ENCODE measurements around the gene SMTNL2. TPM values are rescaled to one million over a fixed set of nuclear protein-coding genes. Genes with fewer than 3 reads are reported as not detected.

SMTNL2 gene
- total and polyA plus RNA-seq, 9 of the 15 experiments (the other 6 are each of a cell fraction or from before 2014, with no cell fraction given): not detected

DNA sequence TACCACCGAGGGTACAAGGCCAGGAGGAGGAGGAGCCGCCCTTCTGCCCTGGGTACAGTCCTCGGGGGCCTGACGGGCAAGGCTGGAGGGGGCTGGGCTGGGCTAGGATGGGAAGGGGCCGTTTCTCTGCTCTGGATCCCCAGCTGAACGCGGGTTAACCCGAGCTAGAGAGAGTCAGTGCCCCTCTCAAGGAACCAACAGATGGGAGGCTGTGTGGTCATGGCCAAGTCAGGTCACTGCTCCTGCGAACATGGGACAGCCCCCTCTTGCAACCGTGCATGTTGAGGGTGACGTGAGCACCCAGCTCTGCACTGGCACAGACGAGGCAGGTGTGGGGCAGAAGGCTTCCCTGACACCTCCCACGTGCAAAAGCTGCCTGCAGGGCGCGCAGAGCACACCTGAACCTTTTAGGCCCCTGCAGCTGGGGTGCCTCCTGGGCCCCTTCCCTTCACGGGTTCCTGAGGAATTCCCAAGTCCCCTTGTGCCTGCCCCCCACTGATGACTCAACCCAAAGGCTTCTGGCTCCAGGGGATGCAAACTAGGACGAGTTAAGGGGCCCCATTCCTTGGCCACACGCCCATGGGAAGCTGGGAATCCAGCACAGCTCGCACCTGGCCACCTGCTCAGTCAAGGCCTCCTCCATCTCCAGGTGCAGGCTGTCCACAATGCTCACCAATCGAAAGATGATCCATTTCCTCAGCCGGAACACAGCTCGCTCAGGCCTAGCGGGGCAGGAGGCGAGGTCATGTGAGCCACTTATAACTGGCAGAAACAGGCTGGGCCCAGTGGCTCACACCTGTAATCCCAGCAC lies 35.4 kb upstream of the SMTNL2 start (continued):
- TF ChIP-seq, protein P1, sequence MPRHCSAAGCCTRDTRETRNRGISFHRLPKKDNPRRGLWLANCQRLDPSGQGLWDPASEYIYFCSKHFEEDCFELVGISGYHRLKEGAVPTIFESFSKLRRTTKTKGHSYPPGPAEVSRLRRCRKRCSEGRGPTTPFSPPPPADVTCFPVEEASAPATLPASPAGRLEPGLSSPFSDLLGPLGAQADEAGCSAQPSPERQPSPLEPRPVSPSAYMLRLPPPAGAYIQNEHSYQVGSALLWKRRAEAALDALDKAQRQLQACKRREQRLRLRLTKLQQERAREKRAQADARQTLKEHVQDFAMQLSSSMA (CRISPR knock-in tag; IDR thresholded peaks at IDR 0.05): no peak
- no peak for TF ChIP-seq ZNF197 (CRISPR knock-in tag; IDR thresholded peaks at IDR 0.05; ENCODE audit: low read depth)
- no peak for TF ChIP-seq NR2C1 (IDR thresholded peaks at IDR 0.05)
- no peak for TF ChIP-seq NR2C1 (tag; IDR thresholded peaks at IDR 0.05)
- TF ChIP-seq ZNF239 (CRISPR knock-in tag; IDR thresholded peaks at IDR 0.05): no peak
- TF ChIP-seq, protein P2, sequence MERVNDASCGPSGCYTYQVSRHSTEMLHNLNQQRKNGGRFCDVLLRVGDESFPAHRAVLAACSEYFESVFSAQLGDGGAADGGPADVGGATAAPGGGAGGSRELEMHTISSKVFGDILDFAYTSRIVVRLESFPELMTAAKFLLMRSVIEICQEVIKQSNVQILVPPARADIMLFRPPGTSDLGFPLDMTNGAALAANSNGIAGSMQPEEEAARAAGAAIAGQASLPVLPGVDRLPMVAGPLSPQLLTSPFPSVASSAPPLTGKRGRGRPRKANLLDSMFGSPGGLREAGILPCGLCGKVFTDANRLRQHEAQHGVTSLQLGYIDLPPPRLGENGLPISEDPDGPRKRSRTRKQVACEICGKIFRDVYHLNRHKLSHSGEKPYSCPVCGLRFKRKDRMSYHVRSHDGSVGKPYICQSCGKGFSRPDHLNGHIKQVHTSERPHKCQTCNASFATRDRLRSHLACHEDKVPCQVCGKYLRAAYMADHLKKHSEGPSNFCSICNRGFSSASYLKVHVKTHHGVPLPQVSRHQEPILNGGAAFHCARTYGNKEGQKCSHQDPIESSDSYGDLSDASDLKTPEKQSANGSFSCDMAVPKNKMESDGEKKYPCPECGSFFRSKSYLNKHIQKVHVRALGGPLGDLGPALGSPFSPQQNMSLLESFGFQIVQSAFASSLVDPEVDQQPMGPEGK (CRISPR knock-in tag; IDR thresholded peaks at IDR 0.05; ENCODE audit: borderline replicate concordance): no peak
- no peak for TF ChIP-seq MEIS2 (IDR thresholded peaks at IDR 0.05; ENCODE audit: partially characterized antibody)
- TF ChIP-seq ZNF324 (CRISPR knock-in tag; IDR thresholded peaks at IDR 0.05): no peak
